SK-N-SH (cell line): ENCODE results near the gene EOLA1. TPM values are rescaled to one million over a fixed set of nuclear protein-coding genes. Genes with fewer than 3 reads are reported as not detected.

ENCODE experiments used
- CTCF ChIA-PET: fragments of 300-600, 350-600 bp; formaldehyde crosslinking; extraction: SDS; loops from one replicate; lab custom pipeline; 2021; lab: Yijun Ruan, JAX
- POLR2A ChIA-PET: fragments of 350-600 bp; sonication (Branson Sonifier 250); formaldehyde crosslinking; extraction: SDS; loops from one replicate; lab custom pipeline; 2020; ENCODE audit warnings: antibody characterized with exemption, inconsistent platforms; lab: Yijun Ruan, JAX
- DNase-seq: peaks from one replicate; pipeline ENCODE4 v3.0.0; 2012
- H2AFZ ChIP-seq: fragments of 200-600 bp; sonication (generic); 2 replicates; pipeline ENCODE4 v1.8.1; 2016; ENCODE audit warnings: antibody characterized with exemption, mild to moderate bottlenecking, low read depth
- H3F3A ChIP-seq: fragments of 200-600 bp; sonication (generic); replicated peaks from 2 replicates; pipeline ENCODE3; 2016; ENCODE audit warnings: antibody characterized with exemption, mild to moderate bottlenecking; ENCODE audit not compliant: insufficient read depth
- H3K27ac ChIP-seq, 2 experiments: fragments of 200-500 bp in 1 of 2; fragments of 200-600 bp in 1 of 2; sonication (Bioruptor generic) in 1 of 2; sonication (generic), shearing (Covaris generic) in 1 of 2; 2 replicates each; pipeline versions ENCODE4 v1.5.1 to v1.6.1; 2014 to 2016; ENCODE audit warnings: low read depth in 2 of 2, inconsistent platforms in 1 of 2, low read length in 1 of 2, mild to moderate bottlenecking in 1 of 2, mixed read lengths in 1 of 2
- H3K27me3 ChIP-seq: fragments of 200-600 bp; sonication (generic), shearing (Covaris generic); 2 replicates; pipeline ENCODE4 v1.6.1; 2016; ENCODE audit warnings: mixed run types; ENCODE audit not compliant: insufficient read depth
- H3K36me3 ChIP-seq, 2 experiments: fragments of 200-500 bp in 1 of 2; fragments of 200-600 bp in 1 of 2; sonication (Bioruptor generic) in 1 of 2; sonication (generic) in 1 of 2; replicated peaks in 1 of 2; 2 replicates each; pipeline versions ENCODE3 to v1.5.1; 2014 to 2016; ENCODE audit warnings: low read length in 1 of 2, mild to moderate bottlenecking in 1 of 2; ENCODE audit not compliant: insufficient read depth in 2 of 2, control insufficient read depth in 1 of 2
- H3K4me1 ChIP-seq, 2 experiments: fragments of 200-500 bp in 1 of 2; fragments of 200-600 bp in 1 of 2; sonication (Bioruptor generic) in 1 of 2; sonication (generic), shearing (Covaris generic) in 1 of 2; 2 replicates each; pipeline versions ENCODE4 v1.5.1 to v1.6.1; 2014 to 2016; ENCODE audit warnings: low read depth in 1 of 2, low read length in 1 of 2, mixed run types in 1 of 2; ENCODE audit not compliant: insufficient read depth in 2 of 2, control insufficient read depth in 1 of 2
- H3K4me2 ChIP-seq: fragments of 200-600 bp; sonication (generic), shearing (Covaris generic); 2 replicates; pipeline ENCODE4 v1.6.1; 2017; ENCODE audit warnings: mixed run types
- H3K4me3 ChIP-seq, 2 experiments: fragments of 200-500 bp in 1 of 2; fragments of 200-600 bp in 1 of 2; sonication (Bioruptor generic) in 1 of 2; sonication (generic), shearing (Covaris generic) in 1 of 2; 2 replicates each; pipeline versions ENCODE4 v1.5.1 to v1.8.1; 2014 to 2016; ENCODE audit warnings: low read depth in 2 of 2, inconsistent platforms in 1 of 2, low read length in 1 of 2, mild to moderate bottlenecking in 1 of 2, mixed read lengths in 1 of 2, moderate library complexity in 1 of 2
- H3K79me2 ChIP-seq: fragments of 200-600 bp; sonication (generic); 2 replicates; pipeline ENCODE4 v1.8.1; 2017; ENCODE audit warnings: mild to moderate bottlenecking; ENCODE audit not compliant: insufficient read depth
- H3K9ac ChIP-seq: fragments of 200-600 bp; sonication (generic); 2 replicates; pipeline ENCODE4 v1.6.1; 2017; ENCODE audit warnings: mixed run types
- H3K9me2 ChIP-seq: fragments of 200-600 bp; sonication (generic); 2 replicates; pipeline ENCODE4 v1.6.1; 2017; ENCODE audit warnings: mixed run types
- H3K9me3 ChIP-seq: fragments of 200-600 bp; sonication (generic); 2 replicates; pipeline ENCODE4 v1.6.1; 2017; ENCODE audit warnings: mixed run types, mild to moderate bottlenecking, moderate library complexity
- H4K20me1 ChIP-seq: fragments of 200-600 bp; sonication (generic); 2 replicates; pipeline ENCODE4 v1.6.1; 2017; ENCODE audit warnings: mild to moderate bottlenecking, mixed run types; ENCODE audit not compliant: insufficient read depth
- CHD2 ChIP-seq: fragments of 150-350 bp; IDR thresholded peaks from 2 replicates; pipeline ENCODE4 v1.6.1; 2018; ENCODE audit warnings: low read length; ENCODE audit not compliant: partially characterized antibody
- FOXJ3 ChIP-seq: sonication (generic); formaldehyde crosslinking; IDR thresholded peaks from 2 replicates; pipeline ENCODE4 v1.5.1; 2020; ENCODE audit warnings: mild to moderate bottlenecking, missing genetic modification reagents
- GABPA ChIP-seq: IDR thresholded peaks from 2 replicates; pipeline ENCODE4 v1.4.0; 2012; ENCODE audit warnings: low read depth, mild to moderate bottlenecking
- GATA2 ChIP-seq: sonication (generic); formaldehyde crosslinking; IDR thresholded peaks from 2 replicates; pipeline ENCODE4 v1.5.0; 2020; ENCODE audit warnings: mild to moderate bottlenecking, missing genetic modification reagents
- MEF2A ChIP-seq: IDR thresholded peaks from 2 replicates; pipeline ENCODE4 v1.4.0; 2012; ENCODE audit warnings: low read depth, borderline replicate concordance
- MXI1 ChIP-seq: IDR thresholded peaks from 2 replicates; pipeline ENCODE4 v1.6.1; 2012; ENCODE audit warnings: mild to moderate bottlenecking, low read depth, low read length, improper control_type of control experiment
- NRF1 ChIP-seq: IDR thresholded peaks from 2 replicates; pipeline ENCODE4 v1.6.1; 2012; ENCODE audit warnings: low read depth, mild to moderate bottlenecking, low read length
- PBX3 ChIP-seq: IDR thresholded peaks from 2 replicates; pipeline ENCODE4; 2012
- POLR2AphosphoS5 ChIP-seq: IDR thresholded peaks from 2 replicates; pipeline ENCODE4 v1.6.1; 2012; ENCODE audit warnings: low read depth, low read length
- RAD21 ChIP-seq: IDR thresholded peaks from 2 replicates; pipeline ENCODE4 v1.6.1; 2012; ENCODE audit warnings: mild to moderate bottlenecking, low read length
- RCOR1 ChIP-seq: fragments of 150-350 bp; IDR thresholded peaks from 2 replicates; pipeline ENCODE4 v1.6.1; 2017; ENCODE audit warnings: antibody characterized with exemption, low read length
- RFX5 ChIP-seq: IDR thresholded peaks from 2 replicates; pipeline ENCODE4 v1.6.1; 2012; ENCODE audit warnings: mild to moderate bottlenecking, improper control_type of control experiment, low read length
- RXRA ChIP-seq: IDR thresholded peaks from 2 replicates; pipeline ENCODE4 v1.4.0; 2012; ENCODE audit warnings: low read depth, mild to moderate bottlenecking, borderline replicate concordance
- SMC3 ChIP-seq: IDR thresholded peaks from 2 replicates; pipeline ENCODE4 v1.6.1; 2012; ENCODE audit warnings: low read depth, low read length, improper control_type of control experiment
- TEAD4 ChIP-seq: IDR thresholded peaks from 2 replicates; pipeline ENCODE4 v1.4.0; 2012; ENCODE audit warnings: mild to moderate bottlenecking, borderline replicate concordance; ENCODE audit not compliant: insufficient read depth
- USF1 ChIP-seq: IDR thresholded peaks from 2 replicates; pipeline ENCODE4 v1.4.0; 2012; ENCODE audit warnings: low read depth, borderline replicate concordance
- USF2 ChIP-seq: fragments of 150-350 bp; IDR thresholded peaks from 2 replicates; pipeline ENCODE4 v1.6.1; 2017; ENCODE audit warnings: antibody characterized with exemption, low read length, low read depth, borderline replicate concordance
- ZBTB33 ChIP-seq: IDR thresholded peaks from 2 replicates; pipeline ENCODE4 v1.4.0; 2012; ENCODE audit warnings: low read depth, borderline replicate concordance
- WGBS: methylation state at CpG from one replicate; pipeline ENCODE4 v1.1.6; 2017; ENCODE audit warnings: low lambda C conversion rate; 5-methylcytosine and 5-hydroxymethylcytosine counted together
- polyA plus RNA-seq, 3 experiments: library from polyadenylated mRNA; depleted of rRNA; stranded (reverse); fragments of >200 nt; gene quantifications; 2 replicates each; pipeline ENCODE4 v1.2.3, GENCODE V29; 2012

The EOLA1 gene
- polyA plus RNA-seq, 1 of the 3 experiments (the other 2 are of a cell fraction), result 16.3 TPM

GRCh38 chrX:149497054-149497453 is 43.8 kb upstream of the EOLA1 start (continued):
- TF ChIP-seq POLR2AphosphoS5, result no peak
- TF ChIP-seq RCOR1, result no peak
- TF ChIP-seq, all 33 proteins: peak for 0

GRCh38 chrX:149497626-149498025 is 43.2 kb upstream of the EOLA1 start:
- H3K27ac ChIP-seq, result peak overlapping the region in 1 of 2 experiments; percentile 7; a peak in 1 of 4 replicates
- ChIA-PET POLR2A (no interaction called here), CTCF (interaction anchor here (0.7 kb wide), 1 partner anchor 11 kb away, joined by 3 read pairs; no protein-coding TSS in a partner anchor)
- H3K27me3 ChIP-seq, result no peaks in the 10 kb centered on the region
- DNase-seq, result no peak
- WGBS, result 46% methylated on average over 2 of the region's 2 CpGs
- no peak overlapping the region for H3K4me3 ChIP-seq
- no peaks in the 10 kb centered on the region for H3K9me3 ChIP-seq
- H3F3A ChIP-seq, result no peaks in the 10 kb centered on the region
- H3K4me2 ChIP-seq, result no peak overlapping the region
- H4K20me1 ChIP-seq, result peaks cover 4% of the 10 kb centered on the region; the same call in 1 of the 2 replicates
- no peak overlapping the region for H2AFZ ChIP-seq
- peaks cover 31 to 63% of the 10 kb centered on the region in 2 experiments for H3K36me3 ChIP-seq
- peaks cover 0 to 5% of the 10 kb centered on the region in 2 experiments; a peak in 1 of 4 replicates for H3K4me1 ChIP-seq
- H3K79me2 ChIP-seq, result peaks cover 11% of the 10 kb centered on the region; the same call in 1 of the 2 replicates
- H3K9ac ChIP-seq, result no peak overlapping the region
- H3K9me2 ChIP-seq, result no peaks in the 10 kb centered on the region
- TF ChIP-seq USF1 (no peak), CHD2 (no peak), USF2 (no peak), POLR2AphosphoS5 (no peak), PBX3 (no peak), RFX5 (no peak), MEF2A (no peak), RXRA (no peak)

- no peaks in the 10 kb centered on the region for H3K9me2 ChIP-seq
- CTCF ChIA-PET, result no interaction called here
- H3K27ac ChIP-seq, result no peak overlapping the region
- H3F3A ChIP-seq, result no peaks in the 10 kb centered on the region
- no peak for DNase-seq
- H3K4me2 ChIP-seq, result no peak overlapping the region
- H3K27me3 ChIP-seq, result no peaks in the 10 kb centered on the region
- peaks cover 15% of the 10 kb centered on the region; the same call in 1 of the 2 replicates for H3K79me2 ChIP-seq
- no peak overlapping the region for H3K4me3 ChIP-seq
- H3K36me3 ChIP-seq, result peaks cover 35 to 61% of the 10 kb centered on the region in 2 experiments
- H3K9me3 ChIP-seq, result no peaks in the 10 kb centered on the region
- H2AFZ ChIP-seq, result no peak overlapping the region
- no peak overlapping the region for H3K9ac ChIP-seq
- POLR2A ChIA-PET, result no interaction called here
- H4K20me1 ChIP-seq, result no peaks in the 10 kb centered on the region; the same call in 1 of the 2 replicates
- WGBS, result 55% methylated on average over 4 of the region's 4 CpGs
- peaks cover 0 to 8% of the 10 kb centered on the region in 2 experiments; a peak in 1 of 4 replicates for H3K4me1 ChIP-seq
- TF ChIP-seq RXRA (no peak), ZBTB33 (no peak), CHD2 (no peak), MXI1 (no peak), GABPA (no peak), FOXJ3 (CRISPR knock-in tag) (no peak), POLR2AphosphoS5 (no peak), TEAD4 (no peak), SMC3 (no peak), USF2 (no peak), RAD21 (no peak), GATA2 (no peak), NRF1 (no peak)
Measured at GRCh38 chrX:149498767-149499166, 42.0 kb upstream of the EOLA1 start.
